ENCODE measurements around the gene PLAC8.
"Not testable (repeated sequence)": the region's sequence is repeated elsewhere in the genome, so short reads cannot be mapped to it uniquely, and the experiment has no call there.

Gene PLAC8

GRCh38 chr4:83114576-83114975, at the start of gene PLAC8:
Gene PLAC8, minus strand, starts transcription at chr4:83114729. Its CDS starts 6,808 bp downstream, at chr4:83107921.
- no peak for DNase-seq (ENCODE audit: low spot score)

- DNase-seq (ENCODE audit: low spot score) = no peak
Observed at GRCh38 chr4:83153417-83153816, 38.9 kb upstream of the PLAC8 start.

- DNase-seq (ENCODE audit: low spot score) = no peak
Observed at GRCh38 chr4:83152746-83153145, 38.2 kb upstream of the PLAC8 start.

- DNase-seq (ENCODE audit: low spot score) = no peak
Observed at GRCh38 chr4:83151651-83152050, 37.1 kb upstream of the PLAC8 start.

- no peak for DNase-seq (ENCODE audit: low spot score)
Observed at GRCh38 chr4:83150653-83151330, 36.3 kb upstream of the PLAC8 start.

GRCh38 chr4:83149865-83150652, 35.5 kb upstream of the PLAC8 start:
- no peak for DNase-seq (ENCODE audit: low spot score)

- DNase-seq (ENCODE audit: low spot score) = no peak
Observed at GRCh38 chr4:83146841-83147240, 32.3 kb upstream of the PLAC8 start.

- not testable (repeated sequence) for DNase-seq (ENCODE audit: low spot score)
Observed at GRCh38 chr4:83145776-83146175, 31.2 kb upstream of the PLAC8 start.

- no peak for DNase-seq (ENCODE audit: low spot score)
Observed at GRCh38 chr4:83139514-83140156, 25.1 kb upstream of the PLAC8 start.

GRCh38 chr4:83138946-83139345, 24.4 kb upstream of the PLAC8 start:
- DNase-seq (ENCODE audit: low spot score) = no peak

- no peak for DNase-seq (ENCODE audit: low spot score)
Observed at GRCh38 chr4:83132065-83132464, 17.5 kb upstream of the PLAC8 start.

- DNase-seq (ENCODE audit: low spot score) = no peak
Observed at GRCh38 chr4:83129264-83129663, 14.7 kb upstream of the PLAC8 start.

- peak; percentile 76 for DNase-seq (ENCODE audit: low spot score)
Observed at GRCh38 chr4:83128240-83128929, 13.9 kb upstream of the PLAC8 start.

- no peak for DNase-seq (ENCODE audit: low spot score)
Observed at GRCh38 chr4:83125738-83126141, 11.2 kb upstream of the PLAC8 start.

GRCh38 chr4:83124111-83124780, 9.7 kb upstream of the PLAC8 start:
- DNase-seq (ENCODE audit: low spot score) = no peak

GRCh38 chr4:83121246-83121645, 6.7 kb upstream of the PLAC8 start:
- DNase-seq (ENCODE audit: low spot score) = no peak

- peak; percentile 29 for DNase-seq (ENCODE audit: low spot score)
Observed at GRCh38 chr4:83118869-83119268, 4.3 kb upstream of the PLAC8 start.

- DNase-seq (ENCODE audit: low spot score) = no peak
Observed at GRCh38 chr4:83115656-83116285, 1.2 kb upstream of the PLAC8 start.

GRCh38 chr4:83115000-83115399, 471 bp upstream of the PLAC8 start:
- peak; percentile 50 for DNase-seq (ENCODE audit: low spot score)

GRCh38 chr4:83113429-83113786, 1.1 kb downstream of the PLAC8 start:
- no peak for DNase-seq (ENCODE audit: low spot score)

- no peak for DNase-seq (ENCODE audit: low spot score)
Observed at GRCh38 chr4:83112678-83113428, 1.7 kb downstream of the PLAC8 start.
